HepG2 (cell line): ENCODE data around the gene IKBIP. TPM values are rescaled to one million over a fixed set of nuclear protein-coding genes. Genes with fewer than 3 reads are reported as not detected.

Experiments used
- ARNT2 ChIP-seq: sonication (generic); formaldehyde crosslinking; IDR thresholded peaks from 2 replicates; pipeline ENCODE4 v1.8.0; 2022; ENCODE audit warnings: mild to moderate bottlenecking, low read depth, missing genetic modification reagents, moderate library complexity
- CEBPG ChIP-seq: IDR thresholded peaks from 2 replicates; pipeline ENCODE4 v1.6.1; 2016
- EED ChIP-seq: sonication (generic); formaldehyde crosslinking; IDR thresholded peaks from 2 replicates; pipeline ENCODE4 v1.5.0; 2020; ENCODE audit warnings: mild to moderate bottlenecking, missing genetic modification reagents
- FOXK1 ChIP-seq: sonication (generic); formaldehyde crosslinking; IDR thresholded peaks from 2 replicates; pipeline ENCODE4 v1.4.0; 2020; ENCODE audit warnings: low read depth, missing genetic modification reagents, borderline replicate concordance
- FOXK2 ChIP-seq: fragments of 450-650 bp; IDR thresholded peaks from 2 replicates; pipeline ENCODE4 v1.6.1; 2016
- REPIN1 ChIP-seq: sonication (generic); formaldehyde crosslinking; IDR thresholded peaks from 2 replicates; pipeline ENCODE4 v1.8.0; 2022; ENCODE audit warnings: missing genetic modification reagents, low read depth, mild to moderate bottlenecking, borderline replicate concordance
- SRSF1 ChIP-seq: fragments of 200-400 bp; formaldehyde crosslinking; optimal IDR thresholded peaks from 2 replicates; pipeline ENCODE3; 2017; ENCODE audit warnings: mild to moderate bottlenecking, low read depth, low read length, moderate library complexity
- TFAP4 ChIP-seq: sonication (generic); IDR thresholded peaks from 2 replicates; pipeline ENCODE4 v1.6.1; 2016; ENCODE audit warnings: low read depth, borderline replicate concordance
- ZKSCAN1 ChIP-seq: fragments of 150-350 bp; IDR thresholded peaks from 2 replicates; pipeline ENCODE4 v1.6.1; 2014; ENCODE audit warnings: low read length
- ZNF329 ChIP-seq: sonication (generic); formaldehyde crosslinking; IDR thresholded peaks from 2 replicates; pipeline ENCODE4 v1.9.0; 2021; ENCODE audit warnings: low read depth, mild to moderate bottlenecking, missing genetic modification reagents
- ZNF589 ChIP-seq: sonication (generic); formaldehyde crosslinking; conservative IDR thresholded peaks from 2 replicates; pipeline ENCODE4 v1.8.0; 2022; ENCODE audit warnings: mild to moderate bottlenecking, moderate library complexity, missing genetic modification reagents
- ZNF639 ChIP-seq: conservative IDR thresholded peaks from 2 replicates; pipeline ENCODE4 v1.6.1; 2018; ENCODE audit warnings: missing genetic modification reagents
- ZSCAN31 ChIP-seq: sonication (generic); formaldehyde crosslinking; IDR thresholded peaks from 2 replicates; pipeline ENCODE4 v1.5.0; 2020; ENCODE audit warnings: low read depth, mild to moderate bottlenecking, missing genetic modification reagents
- polyA plus RNA-seq, 8 experiments: library from polyadenylated mRNA; depleted of rRNA in 3 of 8; stranded (reverse) in 7 of 8; unstranded in 1 of 8; fragments of >200 nt; fragmentation: Illumina TruSeq in 4 of 8; extraction: Trizol in 4 of 8; gene quantifications; 2 replicates each; pipeline versions ENCODE4 v1.2.1 to v1.2.3, GENCODE V29; 2011 to 2016; ENCODE audit warnings: low read depth in 4 of 8, missing spikeins in 1 of 8, mixed read lengths in 1 of 8; ENCODE audit not compliant: insufficient read depth in 1 of 8
- total RNA-seq, 5 experiments: library from RNA; depleted of rRNA; stranded (reverse); fragments of >200 nt; fragmentation: Illumina TruSeq; extraction: Trizol; gene quantifications; 2 replicates each; pipeline ENCODE4 v1.2.3, GENCODE V29; 2016; ENCODE audit warnings: low read depth in 1 of 5
- TF ChIP-seq, protein P1 (sequence below): sonication (generic); formaldehyde crosslinking; IDR thresholded peaks from 2 replicates; pipeline ENCODE4 v1.4.0; 2020; ENCODE audit warnings: missing genetic modification reagents
- TF ChIP-seq, protein P2 (sequence below): sonication (generic); formaldehyde crosslinking; IDR thresholded peaks from 2 replicates; pipeline ENCODE4 v1.8.0; 2022; ENCODE audit warnings: mild to moderate bottlenecking, missing genetic modification reagents, moderate library complexity
- TF ChIP-seq, protein P3 (sequence below): sonication (generic); formaldehyde crosslinking; IDR thresholded peaks from 2 replicates; pipeline ENCODE4 v1.5.1; 2020; ENCODE audit warnings: mild to moderate bottlenecking, missing genetic modification reagents, borderline replicate concordance

The IKBIP gene
- total and polyA plus RNA-seq, 2 of the 13 experiments (the other 11 are each of a cell fraction or from before 2014, with no cell fraction given), result 20.0 to 55.5 TPM

- TF ChIP-seq CEBPG (CRISPR knock-in tag) (peak; percentile 31; the same call in 1 of the 2 replicates), ZNF589 (CRISPR knock-in tag) (no peak), FOXK1 (CRISPR knock-in tag) (peak; percentile 72; the same call in 1 of the 2 replicates), ZNF329 (CRISPR knock-in tag) (no peak), ARNT2 (CRISPR knock-in tag) (peak; percentile 69; the same call in 1 of the 2 replicates), ZKSCAN1 (no peak), FOXK2 (no peak), REPIN1 (CRISPR knock-in tag) (peak; percentile 17; the same call in 1 of the 2 replicates), EED (CRISPR knock-in tag) (no peak), ZNF639 (CRISPR knock-in tag) (no peak), TFAP4 (peak; percentile 35; the same call in 1 of the 2 replicates), ZSCAN31 (CRISPR knock-in tag) (peak; percentile 22), SRSF1 (peak; percentile 64)
- TF ChIP-seq, protein P1, sequence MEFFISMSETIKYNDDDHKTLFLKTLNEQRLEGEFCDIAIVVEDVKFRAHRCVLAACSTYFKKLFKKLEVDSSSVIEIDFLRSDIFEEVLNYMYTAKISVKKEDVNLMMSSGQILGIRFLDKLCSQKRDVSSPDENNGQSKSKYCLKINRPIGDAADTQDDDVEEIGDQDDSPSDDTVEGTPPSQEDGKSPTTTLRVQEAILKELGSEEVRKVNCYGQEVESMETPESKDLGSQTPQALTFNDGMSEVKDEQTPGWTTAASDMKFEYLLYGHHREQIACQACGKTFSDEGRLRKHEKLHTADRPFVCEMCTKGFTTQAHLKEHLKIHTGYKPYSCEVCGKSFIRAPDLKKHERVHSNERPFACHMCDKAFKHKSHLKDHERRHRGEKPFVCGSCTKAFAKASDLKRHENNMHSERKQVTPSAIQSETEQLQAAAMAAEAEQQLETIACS (CRISPR knock-in tag), result peak; percentile 98
- TF ChIP-seq, protein P2, sequence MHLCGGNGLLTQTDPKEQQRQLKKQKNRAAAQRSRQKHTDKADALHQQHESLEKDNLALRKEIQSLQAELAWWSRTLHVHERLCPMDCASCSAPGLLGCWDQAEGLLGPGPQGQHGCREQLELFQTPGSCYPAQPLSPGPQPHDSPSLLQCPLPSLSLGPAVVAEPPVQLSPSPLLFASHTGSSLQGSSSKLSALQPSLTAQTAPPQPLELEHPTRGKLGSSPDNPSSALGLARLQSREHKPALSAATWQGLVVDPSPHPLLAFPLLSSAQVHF (CRISPR knock-in tag), result no peak
- TF ChIP-seq, protein P3, sequence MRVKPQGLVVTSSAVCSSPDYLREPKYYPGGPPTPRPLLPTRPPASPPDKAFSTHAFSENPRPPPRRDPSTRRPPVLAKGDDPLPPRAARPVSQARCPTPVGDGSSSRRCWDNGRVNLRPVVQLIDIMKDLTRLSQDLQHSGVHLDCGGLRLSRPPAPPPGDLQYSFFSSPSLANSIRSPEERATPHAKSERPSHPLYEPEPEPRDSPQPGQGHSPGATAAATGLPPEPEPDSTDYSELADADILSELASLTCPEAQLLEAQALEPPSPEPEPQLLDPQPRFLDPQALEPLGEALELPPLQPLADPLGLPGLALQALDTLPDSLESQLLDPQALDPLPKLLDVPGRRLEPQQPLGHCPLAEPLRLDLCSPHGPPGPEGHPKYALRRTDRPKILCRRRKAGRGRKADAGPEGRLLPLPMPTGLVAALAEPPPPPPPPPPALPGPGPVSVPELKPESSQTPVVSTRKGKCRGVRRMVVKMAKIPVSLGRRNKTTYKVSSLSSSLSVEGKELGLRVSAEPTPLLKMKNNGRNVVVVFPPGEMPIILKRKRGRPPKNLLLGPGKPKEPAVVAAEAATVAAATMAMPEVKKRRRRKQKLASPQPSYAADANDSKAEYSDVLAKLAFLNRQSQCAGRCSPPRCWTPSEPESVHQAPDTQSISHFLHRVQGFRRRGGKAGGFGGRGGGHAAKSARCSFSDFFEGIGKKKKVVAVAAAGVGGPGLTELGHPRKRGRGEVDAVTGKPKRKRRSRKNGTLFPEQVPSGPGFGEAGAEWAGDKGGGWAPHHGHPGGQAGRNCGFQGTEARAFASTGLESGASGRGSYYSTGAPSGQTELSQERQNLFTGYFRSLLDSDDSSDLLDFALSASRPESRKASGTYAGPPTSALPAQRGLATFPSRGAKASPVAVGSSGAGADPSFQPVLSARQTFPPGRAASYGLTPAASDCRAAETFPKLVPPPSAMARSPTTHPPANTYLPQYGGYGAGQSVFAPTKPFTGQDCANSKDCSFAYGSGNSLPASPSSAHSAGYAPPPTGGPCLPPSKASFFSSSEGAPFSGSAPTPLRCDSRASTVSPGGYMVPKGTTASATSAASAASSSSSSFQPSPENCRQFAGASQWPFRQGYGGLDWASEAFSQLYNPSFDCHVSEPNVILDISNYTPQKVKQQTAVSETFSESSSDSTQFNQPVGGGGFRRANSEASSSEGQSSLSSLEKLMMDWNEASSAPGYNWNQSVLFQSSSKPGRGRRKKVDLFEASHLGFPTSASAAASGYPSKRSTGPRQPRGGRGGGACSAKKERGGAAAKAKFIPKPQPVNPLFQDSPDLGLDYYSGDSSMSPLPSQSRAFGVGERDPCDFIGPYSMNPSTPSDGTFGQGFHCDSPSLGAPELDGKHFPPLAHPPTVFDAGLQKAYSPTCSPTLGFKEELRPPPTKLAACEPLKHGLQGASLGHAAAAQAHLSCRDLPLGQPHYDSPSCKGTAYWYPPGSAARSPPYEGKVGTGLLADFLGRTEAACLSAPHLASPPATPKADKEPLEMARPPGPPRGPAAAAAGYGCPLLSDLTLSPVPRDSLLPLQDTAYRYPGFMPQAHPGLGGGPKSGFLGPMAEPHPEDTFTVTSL (CRISPR knock-in tag), result no peak
Observed at GRCh38 chr12:98644712-98645571, at the start of gene IKBIP, which contains the start of gene APAF1 (continued).
